Sciatic nerve (tissue), 2 donors: ENCODE results near the gene RAB11B. TPM values are rescaled to one million over a fixed set of nuclear protein-coding genes. Genes with fewer than 3 reads are reported as not detected.
A peak's percentile ranks its signal among the peaks of the same experiment; 100 is the strongest.
"Not testable (repeated sequence)": the region's sequence is repeated elsewhere in the genome, so short reads cannot be mapped to it uniquely, and the experiment has no call there.

ENCODE experiments used
- ATAC-seq: fragments of 200-7000 bp; cut with Tn5 transposase; one replicate; pipeline ENCODE4 v1.9.1; 2020; ENCODE audit warnings: mild to moderate bottlenecking, moderate library complexity
- DNase-seq: peaks from one replicate; pipeline ENCODE4 v3.0.0-alpha.2; 2020; ENCODE audit warnings: low spot score
- intact Hi-C: fragments of 100-400 bp; cut with DNase I; formaldehyde crosslinking; loops from one replicate; pipeline ENCODE4 v1.14.2; 2022
- total RNA-seq: library from RNA; stranded (reverse); fragmentation: NEBNext Ultra II Directional; extraction: Animal tissue kit (Norgen Biotek cat#: 25700); gene quantifications from one replicate; pipeline ENCODE4 v1.2.1, GENCODE V29; 2021
- donor health status: DM: no; HTN: no; CAD: no.
- donor health status: DM: no; HTN: no; CAD: no.

RAB11B gene
- 91.6 TPM for total RNA-seq

DNA sequence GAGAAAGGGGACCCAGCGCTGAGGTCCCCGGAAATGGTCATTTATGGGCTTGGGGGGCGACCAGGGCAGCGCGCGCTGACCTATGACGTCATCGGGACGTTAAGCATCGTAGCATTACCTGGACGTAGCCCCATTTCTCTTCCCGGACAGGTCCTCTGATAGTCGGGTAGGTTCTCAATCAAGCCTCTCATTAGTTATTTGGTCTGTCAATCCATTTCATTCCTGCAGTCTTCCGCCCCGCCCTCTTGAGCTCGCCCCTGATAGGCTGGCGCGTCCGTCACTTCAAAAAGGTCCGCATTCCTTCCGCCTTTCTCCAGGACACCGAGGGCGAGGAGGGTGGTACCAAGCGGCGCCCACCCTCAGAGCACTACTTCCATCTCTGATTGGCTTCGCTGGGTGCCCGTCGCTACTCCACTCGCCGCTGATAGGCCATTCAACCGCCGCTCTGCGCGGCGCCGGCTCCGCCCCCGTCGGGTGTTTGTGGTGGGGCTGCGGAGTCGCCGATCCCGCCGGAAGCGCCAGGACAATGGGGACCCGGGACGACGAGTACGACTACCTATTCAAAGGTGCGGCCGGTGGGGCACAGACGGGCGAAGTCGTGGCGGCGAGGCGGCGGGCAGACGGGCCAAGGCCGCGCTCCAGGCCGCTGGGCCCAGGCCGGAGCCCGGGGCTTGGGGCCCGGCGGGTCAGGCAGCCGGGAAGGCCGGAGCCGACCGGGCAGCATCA is at the start of gene RAB11B:
TSS of gene RAB11B (plus strand) at position 470 of the 726 bp plus-strand sequence. CDS start at position 527, 57 bp downstream.
- intact Hi-C loops, result no loop called here
- DNase-seq (peak; percentile 99), ATAC-seq (peak; percentile 95)

DNA sequence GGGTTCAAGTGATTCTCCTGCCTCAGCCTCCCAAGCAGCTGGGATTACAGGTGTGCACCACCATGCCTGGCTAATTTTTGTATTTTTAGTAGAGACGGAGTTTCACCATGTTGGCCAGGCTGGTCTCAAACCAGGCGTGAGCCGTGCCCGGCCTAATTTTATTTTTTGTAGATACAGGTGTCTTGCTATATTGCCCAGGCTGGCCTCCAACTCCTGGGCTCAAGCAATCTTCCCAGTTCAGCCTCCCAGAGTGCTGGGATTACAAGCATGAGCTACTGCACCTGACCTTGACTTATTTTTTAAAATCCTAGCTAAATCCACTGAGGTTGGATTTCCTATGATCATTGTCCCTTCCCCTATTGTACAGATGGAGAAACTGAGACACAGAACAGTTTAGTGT is 48.7 kb upstream of the RAB11B start:
- ATAC-seq, intact Hi-C loops: not testable (repeated sequence)

DNA sequence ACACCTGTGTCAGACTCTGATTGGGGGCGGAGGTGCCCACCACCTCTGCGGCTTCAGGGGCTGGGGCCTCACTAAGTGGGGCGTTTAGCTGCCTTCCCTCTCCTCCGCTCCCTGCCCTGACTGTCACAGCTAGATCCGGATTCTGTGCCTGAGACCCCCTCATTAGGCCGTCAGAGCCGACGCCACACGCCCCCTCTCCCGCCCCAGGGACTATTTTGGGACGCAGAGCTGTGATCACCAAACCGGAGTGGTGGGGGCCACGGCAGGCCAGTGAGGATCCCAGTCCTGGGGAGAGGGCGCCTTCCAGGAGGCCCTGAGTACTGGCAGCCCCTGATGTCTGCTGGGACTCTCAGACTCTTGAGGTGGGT is 47.9 kb upstream of the RAB11B start:
- DNase-seq (no peak), ATAC-seq (peak; percentile 25)
- intact Hi-C loops, result no loop called here

More for the DNA sequence above, 48.7 kb upstream of the RAB11B start:
- DNase-seq, result not testable (repeated sequence)

DNA sequence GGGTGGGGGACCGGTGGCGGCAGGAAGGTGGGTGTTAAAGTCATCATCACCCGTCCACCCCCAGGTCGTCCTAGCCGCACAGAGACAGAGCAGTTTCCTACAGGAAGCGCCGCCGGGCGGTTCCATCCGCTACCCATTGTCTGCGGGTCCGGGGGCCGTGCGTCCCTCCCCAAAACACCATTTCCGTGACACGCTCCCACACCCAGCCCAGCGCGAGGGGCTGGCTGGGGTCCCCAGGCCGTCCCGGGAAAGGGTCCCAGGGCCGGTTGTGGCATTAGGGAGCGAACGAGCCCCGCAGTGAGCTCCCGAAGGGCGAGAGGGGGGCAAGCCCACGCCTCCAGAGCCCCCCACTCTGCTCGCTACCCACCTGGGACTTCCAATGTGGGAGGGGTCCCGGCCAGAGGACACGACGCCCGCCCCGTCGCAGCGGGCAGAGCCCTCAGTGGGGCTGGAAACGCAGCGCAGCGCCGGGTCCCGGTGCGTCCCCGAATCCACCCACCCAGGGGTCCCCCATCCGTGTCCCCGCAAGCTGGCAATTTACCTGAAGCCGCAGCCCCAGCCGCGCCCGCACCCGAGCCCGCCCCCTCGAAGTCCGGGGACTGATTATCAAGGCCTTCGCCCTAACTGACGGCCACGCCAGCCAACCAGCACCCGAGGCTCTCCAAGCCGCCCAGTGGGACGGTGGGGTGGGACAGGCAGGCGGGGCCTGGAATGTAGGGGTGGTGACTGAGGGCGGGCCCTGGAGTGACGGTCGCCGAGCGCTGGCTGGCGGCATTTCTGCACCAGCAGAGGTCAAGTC is 47.3 kb upstream of the RAB11B start, which contains the start of gene KANK3:
TSS of gene KANK3 (minus strand) at position 579 of the 799 bp plus-strand sequence. CDS start 5,434 bp downstream, outside the sequence.
- intact Hi-C loops, result no loop called here

DNA sequence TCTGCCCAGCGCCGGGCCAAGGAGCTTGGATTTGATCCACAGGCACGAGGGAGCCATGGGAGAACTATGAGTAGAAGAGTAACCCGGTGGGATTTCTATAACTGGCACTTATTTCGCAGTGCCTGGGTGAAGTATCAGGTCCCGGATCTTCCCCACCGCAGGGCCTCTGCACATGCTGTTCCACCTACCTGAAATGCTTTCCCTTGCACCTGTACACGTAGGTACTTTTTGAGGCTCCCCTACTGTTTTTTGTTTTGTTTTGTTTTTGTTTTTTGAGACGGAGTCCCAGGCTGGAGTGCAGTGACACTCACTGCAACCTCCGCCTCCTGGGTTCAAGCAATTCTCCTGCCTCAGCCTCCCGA is 46.7 kb upstream of the RAB11B start:
- ATAC-seq, result no peak
- intact Hi-C loops, result no loop called here
- DNase-seq, result no peak

More for the DNA sequence above, 47.3 kb upstream of the RAB11B start, which contains the start of gene KANK3:
- ATAC-seq, result peak; percentile 98
- peak; percentile 96 for DNase-seq

DNA sequence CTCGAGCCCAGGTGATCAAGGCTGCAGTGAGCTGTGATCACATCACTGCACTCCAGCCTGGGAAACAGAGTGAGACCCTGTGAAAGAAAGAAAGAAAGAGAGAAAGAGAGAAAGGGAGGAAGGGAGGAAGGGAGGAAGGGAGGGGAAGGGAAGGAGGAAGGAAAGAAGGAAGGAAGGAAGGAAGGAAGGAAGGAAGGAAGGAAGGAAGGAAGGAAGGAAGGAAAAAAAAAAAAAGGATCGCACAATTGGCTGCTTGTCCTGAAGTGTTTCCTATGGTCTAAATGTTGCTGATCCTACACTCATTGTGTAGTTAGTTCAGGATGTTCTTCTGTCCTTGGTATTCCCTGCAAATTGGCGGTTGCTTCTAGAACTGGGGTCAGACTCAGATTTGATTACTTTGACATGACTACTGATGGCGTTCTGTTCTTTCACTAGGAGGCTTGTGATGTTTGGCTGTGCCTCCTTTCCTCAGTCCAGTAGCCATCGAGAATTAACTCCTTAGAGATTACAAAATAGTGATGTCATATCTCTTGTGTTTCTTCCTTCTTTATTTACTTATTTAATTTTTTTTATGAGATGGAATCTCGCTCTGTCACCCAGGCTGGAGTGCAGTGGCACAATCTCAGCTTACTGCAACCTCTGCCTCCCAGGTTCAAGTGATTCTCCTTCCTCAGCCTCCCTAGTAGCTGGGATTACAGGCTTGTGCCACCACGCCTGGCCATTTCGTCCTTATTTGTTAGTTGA is 40.4 kb upstream of the RAB11B start:
- DNase-seq, ATAC-seq: not testable (repeated sequence)
- intact Hi-C loops, result loop anchor here (10.0 kb wide), 1 partner anchor 155 kb away; the partner anchor contains the start of gene PRAM1

DNA sequence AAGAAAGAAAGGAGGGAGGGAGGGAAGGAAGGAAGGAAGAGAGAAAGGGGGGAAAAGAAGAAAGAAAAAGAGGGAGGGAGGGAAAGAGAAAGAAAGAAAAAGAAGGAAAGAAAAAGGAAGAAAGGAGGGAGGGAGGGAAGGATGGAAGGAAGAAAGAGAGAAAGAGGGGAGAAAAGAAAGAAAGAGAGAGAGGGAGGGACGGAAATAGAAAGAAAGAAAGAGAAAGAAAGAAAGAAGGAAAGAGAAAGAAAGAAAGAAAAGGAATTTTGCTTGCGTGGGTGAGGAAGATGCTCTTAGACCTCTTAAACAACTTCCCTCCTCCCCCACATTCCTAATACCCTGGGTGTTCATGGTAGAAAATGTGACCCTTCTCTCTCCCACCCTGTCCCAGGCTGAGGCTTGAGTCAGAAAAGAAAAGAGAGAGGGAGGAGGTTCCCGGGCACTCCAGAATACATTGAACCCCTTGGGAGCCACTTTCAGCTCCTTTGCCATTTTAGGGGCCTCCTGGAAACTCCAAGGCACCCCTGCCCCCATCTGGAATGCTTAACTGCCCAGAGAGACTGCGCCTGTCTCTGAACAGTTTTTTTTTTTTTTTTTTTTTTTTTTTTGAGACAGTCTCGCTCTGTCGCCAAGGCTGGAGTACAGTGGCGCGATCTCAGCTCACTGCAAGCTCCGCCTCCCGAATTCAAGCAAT is 37.9 kb upstream of the RAB11B start:
- no peak for DNase-seq
- intact Hi-C loops, result loop anchor here (10.0 kb wide), 1 partner anchor 153 kb away; the partner anchor contains the start of gene PRAM1
- ATAC-seq, result peak; percentile 39

DNA sequence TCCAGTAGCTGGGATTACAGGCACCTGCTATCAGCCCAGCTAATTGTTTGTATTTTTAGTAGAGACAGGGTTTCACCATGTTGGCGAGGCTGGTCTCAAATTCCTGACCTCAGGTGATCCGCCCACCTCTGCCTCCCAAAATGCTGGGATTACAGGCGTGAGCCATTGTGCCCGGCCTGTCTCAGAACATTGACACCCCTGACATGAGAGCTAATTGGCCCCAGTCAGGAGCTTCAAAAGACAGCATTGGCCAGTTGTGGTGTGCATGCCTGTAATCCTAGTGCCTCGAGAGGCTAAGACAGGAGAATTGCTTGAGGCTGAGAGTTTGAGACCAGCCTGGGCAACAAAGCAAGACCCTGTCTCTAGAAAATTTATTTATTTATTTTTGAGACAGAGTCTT is 37.3 kb upstream of the RAB11B start:
- intact Hi-C loops, result loop anchor here (10.0 kb wide), 1 partner anchor 152 kb away; the partner anchor contains the start of gene PRAM1
- not testable (repeated sequence) for ATAC-seq, DNase-seq

DNA sequence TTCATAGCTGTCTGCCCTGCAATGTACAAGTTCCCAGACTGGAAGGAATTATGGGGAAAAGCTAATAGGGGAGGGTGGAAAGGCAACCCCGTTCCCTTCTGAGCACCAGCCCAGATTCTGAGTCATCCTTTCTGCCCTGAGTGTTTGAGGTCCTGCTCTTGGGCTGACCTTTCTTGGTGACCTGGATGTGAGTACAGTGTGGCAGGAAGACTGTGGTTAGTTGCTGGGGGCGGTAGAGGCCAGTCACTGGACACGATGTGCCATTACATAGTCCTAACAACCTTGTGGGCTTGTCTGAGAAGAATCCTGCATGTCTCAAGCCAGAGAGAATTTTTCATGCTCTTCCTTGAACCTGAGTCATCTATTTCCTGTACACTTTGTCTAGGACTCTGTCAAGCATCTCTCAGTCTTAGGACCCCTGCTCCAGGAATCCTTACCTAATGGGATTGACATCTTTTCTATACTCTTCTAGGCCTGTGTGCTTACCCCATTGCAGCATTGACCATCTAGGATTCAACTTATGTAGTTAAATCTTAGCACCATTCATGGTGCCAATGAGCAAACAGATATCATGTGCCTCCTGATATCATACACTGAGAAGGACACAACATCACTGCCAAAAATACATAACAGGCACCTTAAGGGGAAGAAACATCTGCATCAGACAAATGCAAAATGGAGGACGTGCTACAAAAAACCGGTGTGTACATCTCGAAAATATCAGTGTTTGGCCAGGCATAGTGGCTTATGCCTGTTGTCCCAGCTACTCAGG is 34.3 kb upstream of the RAB11B start:
- DNase-seq (no peak), ATAC-seq (peak; percentile 63)
- intact Hi-C loops, result loop anchor here (10.0 kb wide), 1 partner anchor 149 kb away; the partner anchor contains the start of gene PRAM1

DNA sequence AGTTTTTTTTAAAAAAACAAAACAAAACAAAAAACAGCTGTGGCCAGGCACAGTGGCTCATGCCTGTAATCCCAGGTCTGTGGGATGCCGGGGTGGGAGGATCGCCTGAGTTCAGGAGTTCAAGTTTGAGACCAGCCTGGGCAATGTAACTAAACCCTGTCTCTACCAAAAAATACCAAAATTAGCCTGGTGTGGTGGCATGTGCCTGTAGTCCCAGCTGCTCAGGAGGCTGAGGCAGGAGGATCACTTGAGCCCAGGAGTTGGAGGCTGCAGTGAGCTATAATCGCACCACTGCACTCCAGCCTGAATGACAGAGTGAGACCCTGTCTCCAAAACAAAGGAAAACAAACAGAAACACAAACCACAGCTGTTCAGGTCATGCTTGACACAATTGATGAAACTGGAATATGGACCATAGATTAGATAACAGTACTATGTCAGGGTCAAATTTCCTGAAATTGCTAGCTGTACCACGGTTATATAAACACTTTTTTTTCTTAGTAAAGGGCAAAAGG is 33.1 kb upstream of the RAB11B start:
- no peak for DNase-seq

DNA sequence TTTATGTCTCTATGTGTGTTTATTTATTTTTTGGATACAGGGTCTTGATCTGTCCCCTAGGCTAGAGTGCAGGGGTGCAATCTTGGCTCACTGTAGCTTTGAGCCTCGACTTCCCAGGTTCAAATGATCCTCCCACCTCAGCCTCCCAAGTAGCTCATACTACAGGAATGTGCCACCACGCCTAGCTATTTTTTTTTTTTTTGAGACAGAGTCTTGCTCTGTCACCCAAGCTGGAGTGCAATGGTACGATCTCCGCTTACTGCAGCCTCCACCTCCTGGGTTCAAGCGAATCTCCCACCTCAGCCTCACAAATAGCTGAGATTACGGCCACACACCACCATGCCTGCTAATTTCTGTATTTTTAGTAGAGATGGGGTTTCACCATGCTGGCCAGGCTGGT is 31.2 kb upstream of the RAB11B start:
- no peak for DNase-seq
- ATAC-seq, result no peak
- intact Hi-C loops, result loop anchor here (10.0 kb wide), 1 partner anchor 146 kb away; the partner anchor contains the start of gene PRAM1

More for the DNA sequence above, 33.1 kb upstream of the RAB11B start:
- ATAC-seq, result no peak
- intact Hi-C loops, result loop anchor here (10.0 kb wide), 1 partner anchor 148 kb away; the partner anchor contains the start of gene PRAM1

DNA sequence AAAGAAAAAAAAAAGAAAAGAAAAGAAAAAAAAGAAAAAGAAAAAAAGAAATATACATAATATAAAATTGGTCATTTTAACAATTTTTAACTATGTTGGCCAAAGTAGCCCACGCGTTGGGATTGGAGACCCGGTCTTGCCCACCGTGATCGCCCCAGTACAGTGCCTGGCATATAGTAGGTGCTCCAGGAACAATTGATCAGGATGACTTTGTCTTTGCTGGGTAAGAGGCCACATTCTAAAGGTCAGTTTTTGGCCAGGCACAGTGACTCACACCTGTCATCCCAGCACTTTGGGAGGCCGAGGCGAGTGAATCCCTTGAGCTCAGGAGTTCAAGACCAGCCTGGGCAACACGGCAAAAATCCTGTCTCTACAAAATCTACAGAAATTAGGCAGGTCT is 30.0 kb upstream of the RAB11B start:
- ATAC-seq (no peak), DNase-seq (no peak)
- intact Hi-C loops, result no loop called here

DNA sequence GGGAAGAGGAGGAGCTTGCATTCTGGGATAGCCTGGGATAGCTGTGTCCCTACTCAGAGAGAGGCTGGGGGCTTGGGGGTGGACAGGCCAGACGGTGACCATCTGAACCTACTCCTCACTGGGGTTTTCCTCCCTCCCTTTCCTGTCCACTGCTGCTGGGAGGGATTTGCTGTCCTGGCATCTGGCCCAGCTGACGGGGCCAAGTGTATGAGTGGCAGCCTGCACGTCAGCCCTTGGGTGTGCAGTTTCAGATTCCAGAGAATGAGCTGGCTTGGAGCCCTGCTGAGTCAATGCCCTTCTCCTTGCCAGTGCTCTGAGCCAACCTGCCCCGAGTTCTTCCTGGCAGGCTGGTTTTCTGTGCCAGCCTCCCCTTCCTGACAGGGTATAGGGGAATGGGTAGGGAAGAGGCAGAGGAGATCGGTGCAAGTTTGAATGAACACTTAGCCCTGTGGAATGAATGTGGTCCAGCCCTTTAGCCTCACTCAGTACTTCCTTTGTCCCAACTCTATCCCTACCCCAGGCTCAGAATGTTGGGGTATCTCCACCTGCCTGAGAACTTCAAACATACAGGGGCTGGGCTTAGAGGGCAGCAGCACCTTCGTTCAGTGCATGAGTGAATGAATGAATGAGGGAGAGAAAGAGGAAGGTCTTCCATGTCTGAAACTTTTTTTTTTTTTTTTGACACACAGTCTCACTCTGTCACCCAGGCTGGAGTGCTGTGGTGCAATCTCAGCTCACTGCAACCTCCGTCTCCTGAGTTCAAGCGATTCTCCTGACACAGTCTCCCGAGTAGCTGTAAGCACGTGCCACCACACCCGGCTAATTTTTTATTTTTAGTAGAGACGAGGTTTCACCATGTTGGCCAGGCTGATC is 28.0 kb upstream of the RAB11B start:
- ATAC-seq (peak; percentile 71), DNase-seq (peak; percentile 92)
- intact Hi-C loops, result no loop called here

DNA sequence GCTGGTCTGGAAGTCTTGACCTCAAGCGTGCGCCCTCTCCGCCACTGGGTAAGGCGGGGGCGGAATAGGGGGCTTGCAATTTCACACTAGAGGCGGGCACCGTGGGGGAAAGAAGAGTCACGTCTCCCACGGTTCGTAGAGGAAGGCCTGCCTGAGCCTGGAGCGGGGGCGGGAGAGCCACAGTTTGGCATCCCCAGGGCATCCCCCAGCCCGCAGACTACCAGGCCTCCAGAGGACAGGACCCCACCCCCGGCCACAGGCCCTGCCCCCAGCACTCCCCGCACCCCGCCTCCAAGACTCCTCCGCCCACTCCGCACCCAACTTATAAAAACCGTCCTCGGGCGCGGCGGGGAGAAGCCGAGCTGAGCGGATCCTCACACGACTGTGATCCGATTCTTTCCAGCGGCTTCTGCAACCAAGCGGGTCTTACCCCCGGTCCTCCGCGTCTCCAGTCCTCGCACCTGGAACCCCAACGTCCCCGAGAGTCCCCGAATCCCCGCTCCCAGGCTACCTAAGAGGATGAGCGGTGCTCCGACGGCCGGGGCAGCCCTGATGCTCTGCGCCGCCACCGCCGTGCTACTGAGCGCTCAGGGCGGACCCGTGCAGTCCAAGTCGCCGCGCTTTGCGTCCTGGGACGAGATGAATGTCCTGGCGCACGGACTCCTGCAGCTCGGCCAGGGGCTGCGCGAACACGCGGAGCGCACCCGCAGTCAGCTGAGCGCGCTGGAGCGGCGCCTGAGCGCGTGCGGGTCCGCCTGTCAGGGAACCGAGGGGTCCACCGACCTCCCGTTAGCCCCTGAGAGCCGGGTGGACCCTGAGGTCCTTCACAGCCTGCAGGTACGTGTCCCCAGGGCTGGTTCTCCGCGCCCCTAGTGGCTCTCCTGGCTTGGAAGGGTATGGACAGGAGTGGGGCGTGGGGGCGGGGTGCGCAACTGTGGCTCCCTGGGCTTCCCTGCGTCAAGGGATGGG is 26.1 kb upstream of the RAB11B start, which contains the start of gene ANGPTL4:
TSS of gene ANGPTL4 (plus strand) at position 353 of the 969 bp plus-strand sequence. CDS start at position 520, 167 bp downstream.
- ATAC-seq (peak; percentile 80), DNase-seq (peak; percentile 87)
- intact Hi-C loops, result no loop called here

DNA sequence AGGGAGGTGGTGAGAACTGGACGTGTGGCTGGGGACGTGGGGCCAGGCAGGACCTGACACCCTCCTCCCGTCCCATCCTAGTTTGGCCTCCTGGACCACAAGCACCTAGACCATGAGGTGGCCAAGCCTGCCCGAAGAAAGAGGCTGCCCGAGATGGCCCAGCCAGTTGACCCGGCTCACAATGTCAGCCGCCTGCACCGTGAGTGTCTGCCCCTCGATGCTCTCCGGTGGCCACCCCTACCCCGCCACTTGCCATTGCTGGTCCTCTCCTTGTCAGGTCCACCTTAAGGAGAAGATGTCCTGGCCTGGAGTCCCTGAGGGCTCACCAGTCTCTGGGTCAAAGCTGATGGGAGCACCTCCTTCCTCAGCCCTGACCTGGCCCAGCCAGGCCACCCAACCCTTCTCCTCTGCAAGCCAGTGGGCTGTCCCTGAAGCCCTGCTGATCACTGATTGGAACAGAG is 24.0 kb upstream of the RAB11B start:
- intact Hi-C loops, result no loop called here
- ATAC-seq (no peak), DNase-seq (no peak)
